ENCODE measurements around the gene DMRTB1. TPM values are rescaled to one million over a fixed set of nuclear protein-coding genes. Genes with fewer than 3 reads are reported as not detected.

Gene DMRTB1
- total and polyA plus RNA-seq, 2 of the 4 experiments (the other 2 are of a cell fraction) = not detected

GRCh38 chr1:53454019-53454418 lies 5.2 kb upstream of the DMRTB1 start:
- no peaks in the 10 kb centered on the region for H3K36me3 ChIP-seq (ENCODE audit: control insufficient read depth, insufficient read depth, low read length)
- H4K91ac ChIP-seq (ENCODE audit: insufficient read depth, low read depth, low read length) = no peak overlapping the region
- H3K27me3 ChIP-seq (ENCODE audit: control insufficient read depth, insufficient read depth, low read length) = no peaks in the 10 kb centered on the region; the same call in none of the 2 replicates
- H2AK9ac ChIP-seq (replicated peaks; ENCODE audit: low read depth, low read length, poor library complexity) = no peak overlapping the region
- H2BK120ac ChIP-seq (ENCODE audit: low read depth, low read length) = no peak overlapping the region
- no peak overlapping the region for H4K8ac ChIP-seq (ENCODE audit: low read depth in 2 of 2, low read length in 2 of 2)
- ChIA-PET CTCF (no interaction called here), POLR2A (ENCODE audit: unreplicated experiment) (no interaction called here)
- DNase-seq (no peak), ATAC-seq (ENCODE audit: low read depth) (no peak)
- no peaks in the 10 kb centered on the region for H3K79me1 ChIP-seq (ENCODE audit: low read depth in 1 of 2, low read length in 2 of 2)
- no TSS peak for BruUV-seq (replicated peaks)
- no peak overlapping the region for H3K9ac ChIP-seq (ENCODE audit: low read depth, low read length)
- H3K27ac ChIP-seq (ENCODE audit: insufficient read depth, low read length) = no peak overlapping the region
- H3K9me1 ChIP-seq (ENCODE audit: insufficient read depth, low read length) = peaks cover 7% of the 10 kb centered on the region; the same call in 1 of the 2 replicates
- H4K5ac ChIP-seq (ENCODE audit: low read depth, low read length) = no peak overlapping the region
- H2AK5ac ChIP-seq (ENCODE audit: low read depth, low read length) = no peak overlapping the region
- H3K4ac ChIP-seq (ENCODE audit: low read depth, low read length) = no peak overlapping the region
- no peak overlapping the region for H3K14ac ChIP-seq (replicated peaks; ENCODE audit: low read depth, low read length)
- H3K4me3 ChIP-seq (ENCODE audit: insufficient read depth, low read depth, low read length) = no peak overlapping the region
- H3K18ac ChIP-seq (ENCODE audit: low read depth, low read length) = no peak overlapping the region
- no peaks in the 10 kb centered on the region for H4K20me1 ChIP-seq (ENCODE audit: insufficient read depth, low read length)
- no peak overlapping the region for H3K23ac ChIP-seq (ENCODE audit: low read depth, low read length)
- no peak overlapping the region for H2AFZ ChIP-seq (replicated peaks; ENCODE audit: low read length, poor library complexity)
- dilution Hi-C loops (cut with HindIII; ENCODE audit: low sequenced_read_pairs, unreplicated experiment) = no loop called here
- no peak overlapping the region for H2BK15ac ChIP-seq (ENCODE audit: low read depth, low read length)
- no peak overlapping the region for H2BK20ac ChIP-seq (ENCODE audit: low read depth, low read length)
- WGBS, 2 experiments (ENCODE audit: extremely low coverage in 2 of 2, insufficient read length in 1 of 2) = 73% methylated on average over 2 of the region's 3 CpGs; no CpG with 5 or more reads in 1 of the 2 experiments
- H3K56ac ChIP-seq (ENCODE audit: extremely low read depth, insufficient read depth, low read length) = no peak overlapping the region
- no peak overlapping the region for H3K4me2 ChIP-seq (ENCODE audit: low read depth, low read length)
- TF ChIP-seq CEBPB (IDR thresholded peaks at IDR 0.05; ENCODE audit: low read depth, low read length) = no peak
- TF ChIP-seq NFE2L2 (IDR thresholded peaks at IDR 0.05; ENCODE audit: low read depth, low read length) = no peak
- no peak for TF ChIP-seq RCOR1 (IDR thresholded peaks at IDR 0.05; ENCODE audit: insufficient replicate concordance, low read length)
- TF ChIP-seq, protein P1, sequence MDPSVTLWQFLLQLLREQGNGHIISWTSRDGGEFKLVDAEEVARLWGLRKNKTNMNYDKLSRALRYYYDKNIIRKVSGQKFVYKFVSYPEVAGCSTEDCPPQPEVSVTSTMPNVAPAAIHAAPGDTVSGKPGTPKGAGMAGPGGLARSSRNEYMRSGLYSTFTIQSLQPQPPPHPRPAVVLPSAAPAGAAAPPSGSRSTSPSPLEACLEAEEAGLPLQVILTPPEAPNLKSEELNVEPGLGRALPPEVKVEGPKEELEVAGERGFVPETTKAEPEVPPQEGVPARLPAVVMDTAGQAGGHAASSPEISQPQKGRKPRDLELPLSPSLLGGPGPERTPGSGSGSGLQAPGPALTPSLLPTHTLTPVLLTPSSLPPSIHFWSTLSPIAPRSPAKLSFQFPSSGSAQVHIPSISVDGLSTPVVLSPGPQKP (IDR thresholded peaks at IDR 0.05; ENCODE audit: borderline replicate concordance, low read depth, low read length) = no peak
- TF ChIP-seq BHLHE40 (IDR thresholded peaks at IDR 0.05; ENCODE audit: low read depth, low read length) = no peak
- no peak for TF ChIP-seq MAZ (IDR thresholded peaks at IDR 0.05; ENCODE audit: borderline replicate concordance, low read depth, low read length)
- no peak for TF ChIP-seq SMC3 (IDR thresholded peaks at IDR 0.05; ENCODE audit: low read depth, low read length)
- TF ChIP-seq FOS (IDR thresholded peaks at IDR 0.05; ENCODE audit: low read depth, low read length) = no peak
- TF ChIP-seq CHD1 (IDR thresholded peaks at IDR 0.05; ENCODE audit: low read depth, low read length) = no peak
- TF ChIP-seq, protein P2, sequence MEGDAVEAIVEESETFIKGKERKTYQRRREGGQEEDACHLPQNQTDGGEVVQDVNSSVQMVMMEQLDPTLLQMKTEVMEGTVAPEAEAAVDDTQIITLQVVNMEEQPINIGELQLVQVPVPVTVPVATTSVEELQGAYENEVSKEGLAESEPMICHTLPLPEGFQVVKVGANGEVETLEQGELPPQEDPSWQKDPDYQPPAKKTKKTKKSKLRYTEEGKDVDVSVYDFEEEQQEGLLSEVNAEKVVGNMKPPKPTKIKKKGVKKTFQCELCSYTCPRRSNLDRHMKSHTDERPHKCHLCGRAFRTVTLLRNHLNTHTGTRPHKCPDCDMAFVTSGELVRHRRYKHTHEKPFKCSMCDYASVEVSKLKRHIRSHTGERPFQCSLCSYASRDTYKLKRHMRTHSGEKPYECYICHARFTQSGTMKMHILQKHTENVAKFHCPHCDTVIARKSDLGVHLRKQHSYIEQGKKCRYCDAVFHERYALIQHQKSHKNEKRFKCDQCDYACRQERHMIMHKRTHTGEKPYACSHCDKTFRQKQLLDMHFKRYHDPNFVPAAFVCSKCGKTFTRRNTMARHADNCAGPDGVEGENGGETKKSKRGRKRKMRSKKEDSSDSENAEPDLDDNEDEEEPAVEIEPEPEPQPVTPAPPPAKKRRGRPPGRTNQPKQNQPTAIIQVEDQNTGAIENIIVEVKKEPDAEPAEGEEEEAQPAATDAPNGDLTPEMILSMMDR (conservative IDR thresholded peaks at IDR 0.05; ENCODE audit: low read depth, low read length) = no peak
- TF ChIP-seq MAFK (IDR thresholded peaks at IDR 0.05; ENCODE audit: low read depth, low read length) = no peak
- TF ChIP-seq RFX5 (IDR thresholded peaks at IDR 0.05; ENCODE audit: low read depth, low read length) = no peak
- no peak for TF ChIP-seq USF2 (IDR thresholded peaks at IDR 0.05; ENCODE audit: low read depth, low read length)
- no peak for TF ChIP-seq POLR2A (IDR thresholded peaks at IDR 0.05; ENCODE audit: low read depth, low read length)
- no peak for TF ChIP-seq MXI1 (IDR thresholded peaks at IDR 0.05; ENCODE audit: borderline replicate concordance, low read depth, low read length)
- TF ChIP-seq RAD21 (IDR thresholded peaks at IDR 0.05; ENCODE audit: low read length) = no peak
- in situ Hi-C loops (cut with MboI; ENCODE audit: low sequenced_read_pairs) = no loop called here
- H3K4me1 ChIP-seq (ENCODE audit: control insufficient read depth, insufficient read depth, low read length) = peaks cover 3% of the 10 kb centered on the region
- no peak overlapping the region for H2BK5ac ChIP-seq (ENCODE audit: low read depth, low read length, poor library complexity, severe bottlenecking)
- intact Hi-C loops (cut with micrococcal nuclease) = no loop called here
- H3K9me3 ChIP-seq (ENCODE audit: control insufficient read depth, insufficient read depth, low read length) = no peaks in the 10 kb centered on the region
